Liver (tissue), 3 donors: Measurements from ENCODE around the gene POU2AF3.

Experiments
- ATF3 ChIP-seq: IDR thresholded peaks from 2 replicates; pipeline ENCODE4 v1.6.1; 2016; ENCODE audit warnings: antibody characterized with exemption
- CTCF ChIP-seq: fragments of 150-350 bp; IDR thresholded peaks from 2 replicates; pipeline ENCODE4 v1.5.1; 2017; ENCODE audit warnings: improper control_type of control experiment, low read depth, low read length; ENCODE audit not compliant: missing input control
- EGR1 ChIP-seq, 2 donors: IDR thresholded peaks; 2 replicates each; pipeline ENCODE4 v1.6.1; 2016 to 2018; ENCODE audit warnings: antibody characterized with exemption in 2 of 2, low read depth in 2 of 2
- FOXA2 ChIP-seq: IDR thresholded peaks from 2 replicates; pipeline ENCODE4 v1.6.1; 2016; ENCODE audit warnings: antibody characterized with exemption
- GABPA ChIP-seq, 2 donors: IDR thresholded peaks in 1 of 2; conservative IDR thresholded peaks in 1 of 2; 2 replicates each; pipeline ENCODE4 v1.6.1; 2016; ENCODE audit warnings: antibody characterized with exemption in 2 of 2, mild to moderate bottlenecking in 1 of 2, moderate library complexity in 1 of 2
- JUND ChIP-seq, 2 donors: IDR thresholded peaks; 2 replicates each; pipeline ENCODE4 v1.6.1; 2016; ENCODE audit warnings: antibody characterized with exemption in 2 of 2
- MAX ChIP-seq: IDR thresholded peaks from 2 replicates; pipeline ENCODE4 v1.6.1; 2016; ENCODE audit warnings: antibody characterized with exemption
- RXRA ChIP-seq, 2 donors: IDR thresholded peaks; 2 replicates each; pipeline ENCODE4 v1.6.1; 2017 to 2018; ENCODE audit warnings: antibody characterized with exemption in 2 of 2, mild to moderate bottlenecking in 1 of 2
- SP1 ChIP-seq: IDR thresholded peaks from 2 replicates; pipeline ENCODE4 v1.6.1; 2018; ENCODE audit warnings: antibody characterized with exemption, mild to moderate bottlenecking
- TAF1 ChIP-seq: conservative IDR thresholded peaks from 2 replicates; pipeline ENCODE4 v1.6.1; 2016; ENCODE audit warnings: antibody characterized with exemption, mild to moderate bottlenecking
- ZBTB33 ChIP-seq: IDR thresholded peaks from 2 replicates; pipeline ENCODE4 v1.6.1; 2016; ENCODE audit warnings: antibody characterized with exemption
- TF ChIP-seq, protein P1 (sequence below): IDR thresholded peaks from 2 replicates; pipeline ENCODE4 v1.6.1; 2016; ENCODE audit warnings: antibody characterized with exemption, mild to moderate bottlenecking
- donor health status: healthy.
- donor health status: healthy.

DNA sequence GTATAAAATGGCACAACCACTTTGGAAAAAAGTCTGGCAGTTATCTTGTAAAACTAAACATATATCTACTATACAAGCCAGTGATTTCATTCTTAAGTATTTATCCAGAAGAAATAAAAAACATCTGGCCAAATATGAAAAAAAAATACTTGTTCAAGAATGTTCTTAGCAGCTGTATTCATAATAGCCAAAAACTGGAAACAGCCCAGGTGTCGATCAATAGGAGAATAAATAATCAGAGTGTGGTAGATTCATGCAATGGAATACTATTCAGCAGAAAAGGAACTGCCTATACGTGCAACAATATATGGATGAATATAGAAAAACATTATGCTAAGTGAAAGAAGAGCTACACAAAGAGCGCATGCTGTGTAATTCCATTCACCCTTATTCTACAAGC is 44.0 kb downstream of the POU2AF3 start:
- TF ChIP-seq CTCF (no peak), MAX (no peak), GABPA (IDR thresholded peaks at IDR 0.05 in 1 of 2, conservative IDR thresholded peaks at IDR 0.05 in 1 of 2) (no peak), TAF1 (no peak), ZBTB33 (no peak), JUND (IDR thresholded peaks at IDR 0.05) (no peak), ATF3 (no peak), FOXA2 (no peak), RXRA (IDR thresholded peaks at IDR 0.05) (no peak), EGR1 (IDR thresholded peaks at IDR 0.05; ENCODE audit: low read depth in 2 of 2) (no peak), SP1 (no peak)
- TF ChIP-seq, protein P1, sequence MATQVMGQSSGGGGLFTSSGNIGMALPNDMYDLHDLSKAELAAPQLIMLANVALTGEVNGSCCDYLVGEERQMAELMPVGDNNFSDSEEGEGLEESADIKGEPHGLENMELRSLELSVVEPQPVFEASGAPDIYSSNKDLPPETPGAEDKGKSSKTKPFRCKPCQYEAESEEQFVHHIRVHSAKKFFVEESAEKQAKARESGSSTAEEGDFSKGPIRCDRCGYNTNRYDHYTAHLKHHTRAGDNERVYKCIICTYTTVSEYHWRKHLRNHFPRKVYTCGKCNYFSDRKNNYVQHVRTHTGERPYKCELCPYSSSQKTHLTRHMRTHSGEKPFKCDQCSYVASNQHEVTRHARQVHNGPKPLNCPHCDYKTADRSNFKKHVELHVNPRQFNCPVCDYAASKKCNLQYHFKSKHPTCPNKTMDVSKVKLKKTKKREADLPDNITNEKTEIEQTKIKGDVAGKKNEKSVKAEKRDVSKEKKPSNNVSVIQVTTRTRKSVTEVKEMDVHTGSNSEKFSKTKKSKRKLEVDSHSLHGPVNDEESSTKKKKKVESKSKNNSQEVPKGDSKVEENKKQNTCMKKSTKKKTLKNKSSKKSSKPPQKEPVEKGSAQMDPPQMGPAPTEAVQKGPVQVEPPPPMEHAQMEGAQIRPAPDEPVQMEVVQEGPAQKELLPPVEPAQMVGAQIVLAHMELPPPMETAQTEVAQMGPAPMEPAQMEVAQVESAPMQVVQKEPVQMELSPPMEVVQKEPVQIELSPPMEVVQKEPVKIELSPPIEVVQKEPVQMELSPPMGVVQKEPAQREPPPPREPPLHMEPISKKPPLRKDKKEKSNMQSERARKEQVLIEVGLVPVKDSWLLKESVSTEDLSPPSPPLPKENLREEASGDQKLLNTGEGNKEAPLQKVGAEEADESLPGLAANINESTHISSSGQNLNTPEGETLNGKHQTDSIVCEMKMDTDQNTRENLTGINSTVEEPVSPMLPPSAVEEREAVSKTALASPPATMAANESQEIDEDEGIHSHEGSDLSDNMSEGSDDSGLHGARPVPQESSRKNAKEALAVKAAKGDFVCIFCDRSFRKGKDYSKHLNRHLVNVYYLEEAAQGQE = no peak
